K562 (cell line): ENCODE data around the gene MYO1E. TPM values are rescaled to one million over a fixed set of nuclear protein-coding genes. Genes with fewer than 3 reads are reported as not detected.
A peak's percentile ranks its signal among the peaks of the same experiment; 100 is the strongest.
"Not testable (repeated sequence)": the region's sequence is repeated elsewhere in the genome, so short reads cannot be mapped to it uniquely, and the experiment has no call there.

Source experiments
- ATAC-seq: fragments of 200-7000 bp; cut with Tn5 transposase; 3 replicates; pipeline ENCODE4 v1.9.1; 2020; ENCODE audit warnings: moderate library complexity
- BruUV-seq: library from RNA; stranded (reverse); fragments of 400-500 nt; replicated peaks from 2 replicates; lab custom pipeline; 2021; lab: Mats Ljungman, UMichigan
- CTCF ChIA-PET: fragments of 300-600 bp; formaldehyde crosslinking; extraction: SDS; loops from one replicate; lab custom pipeline; 2021; ENCODE audit warnings: low intra/inter-chr PET ratio; lab: Yijun Ruan, JAX
- POLR2A ChIA-PET: fragments of 300-600, 350-650 bp; sonication (Branson Sonifier 250); formaldehyde crosslinking; extraction: SDS; loops from one replicate; lab custom pipeline; 2021; ENCODE audit warnings: antibody characterized with exemption, inconsistent platforms; lab: Yijun Ruan, JAX
- DNase-seq, 4 experiments: peaks; one replicate each; pipeline versions ENCODE4 v3.0.0 to v3.0.0-alpha.2; 2011 to 2018; ENCODE audit warnings: low spot score in 3 of 4, mixed read lengths in 3 of 4; ENCODE audit errors: extremely low read depth in 1 of 4
- FAIRE-seq: peaks from 2 replicates; lab custom pipeline; 2011; peaks lifted over from hg19 to GRCh38; lab: Jason Lieb, UNC
- H2AFZ ChIP-seq: 2 replicates; pipeline ENCODE4 v1.6.0; 2011; ENCODE audit warnings: low read depth, low read length, control low read depth, inconsistent platforms
- H3K27ac ChIP-seq: fragments of 200-600 bp; 3 replicates; pipeline ENCODE4 v1.8.0; 2011; ENCODE audit warnings: low read depth, mild to moderate bottlenecking, control low read depth, inconsistent platforms, low read length, moderate library complexity, mixed read lengths; ENCODE audit errors: extremely low read depth
- H3K27me3 ChIP-seq, 2 experiments: fragments of 300-600 bp in 1 of 2; 2 replicates in 1 of 2; 3 replicates in 1 of 2; pipeline versions ENCODE4 v1.6.0 to v1.8.0; 2011; ENCODE audit warnings: inconsistent platforms in 2 of 2, low read length in 2 of 2, mild to moderate bottlenecking in 1 of 2, mixed read lengths in 1 of 2, moderate library complexity in 1 of 2; ENCODE audit not compliant: control insufficient read depth in 2 of 2, insufficient read depth in 2 of 2
- H3K36me3 ChIP-seq: fragments of 300-600 bp; 3 replicates; pipeline ENCODE4 v1.8.0; 2011; ENCODE audit warnings: mild to moderate bottlenecking, low read length, inconsistent platforms; ENCODE audit not compliant: control insufficient read depth, insufficient read depth
- H3K4me1 ChIP-seq, 2 experiments: fragments of 200-600 bp in 1 of 2; replicated peaks in 1 of 2; 2 replicates in 1 of 2; 3 replicates in 1 of 2; pipeline versions ENCODE4 v1.5.1 to v1.8.0; 2011; ENCODE audit warnings: inconsistent platforms in 2 of 2, low read length in 2 of 2, mild to moderate bottlenecking in 1 of 2, mixed read lengths in 1 of 2, moderate library complexity in 1 of 2; ENCODE audit not compliant: control insufficient read depth in 2 of 2, insufficient read depth in 2 of 2
- H3K4me2 ChIP-seq: 2 replicates; pipeline ENCODE4 v1.6.1; 2011; ENCODE audit warnings: low read length, control low read depth, inconsistent platforms, mixed read lengths; ENCODE audit not compliant: insufficient read depth
- H3K4me3 ChIP-seq: fragments of 200-600 bp; sonication (generic), shearing (Covaris generic); 2 replicates; pipeline ENCODE4 v1.5.1; 2016; ENCODE audit warnings: control low read depth, inconsistent platforms
- H3K79me2 ChIP-seq: fragments of 200-600 bp; 3 replicates; pipeline ENCODE4 v1.8.0; 2011; ENCODE audit warnings: low read length, inconsistent platforms; ENCODE audit not compliant: control insufficient read depth, insufficient read depth
- H3K9ac ChIP-seq, 2 experiments: 2 replicates each; pipeline versions ENCODE4 v1.6.0 to v1.6.1; 2011; ENCODE audit warnings: low read depth in 2 of 2, low read length in 2 of 2, control low read depth in 1 of 2, inconsistent platforms in 1 of 2, mild to moderate bottlenecking in 1 of 2, mixed read lengths in 1 of 2; ENCODE audit not compliant: insufficient read depth in 1 of 2
- H3K9me1 ChIP-seq: one replicate; pipeline ENCODE4 v1.6.0; 2011; ENCODE audit warnings: inconsistent platforms, mild to moderate bottlenecking, low read length, moderate library complexity; ENCODE audit not compliant: control insufficient read depth, insufficient read depth
- H3K9me3 ChIP-seq: replicated peaks from 2 replicates; pipeline ENCODE4 v1.5.1; 2011; ENCODE audit warnings: low read depth, low read length, inconsistent platforms; ENCODE audit not compliant: control insufficient read depth, insufficient read depth
- H4K20me1 ChIP-seq: replicated peaks from 2 replicates; pipeline ENCODE4 v1.6.1; 2011; ENCODE audit warnings: low read length, inconsistent platforms, mixed read lengths; ENCODE audit not compliant: control insufficient read depth, insufficient read depth
- CEBPB ChIP-seq: fragments of 450-650 bp; IDR thresholded peaks from 2 replicates; pipeline ENCODE4 v1.6.1; 2016; ENCODE audit warnings: missing genetic modification characterization, missing compliant biosample characterization
- CEBPG ChIP-seq, 3 experiments: fragments of 200-800 bp in 1 of 3; sonication (Bioruptor generic) in 1 of 3; sonication (generic) in 1 of 3; formaldehyde crosslinking in 1 of 3; IDR thresholded peaks in 2 of 3; conservative IDR thresholded peaks in 1 of 3; 2 replicates each; pipeline versions ENCODE4 v1.6.1 to v1.8.0; 2016 to 2022; ENCODE audit warnings: missing compliant biosample characterization in 2 of 3, missing genetic modification characterization in 2 of 3, mild to moderate bottlenecking in 1 of 3, missing genetic modification reagents in 1 of 3
- WGBS: fragments of 100-300 bp; shearing (Covaris generic); methylation state at CpG from one replicate; pipeline ENCODE4 v1.1.6; 2016; ENCODE audit warnings: low coverage, mixed read lengths; ENCODE audit not compliant: insufficient coverage; ENCODE audit errors: missing lambda C conversion rate; 5-methylcytosine and 5-hydroxymethylcytosine counted together
- in situ Hi-C: fragments of 300-500 bp; cut with MboI; formaldehyde crosslinking; loops from 4 replicates; pipeline ENCODE4 v1.15.0; 2018; ENCODE audit warnings: inconsistent platforms, mixed read lengths
- intact Hi-C: fragments of 100-400 bp; cut with micrococcal nuclease; formaldehyde crosslinking; loops from 2 replicates; pipeline ENCODE4 v1.14.2; 2022
- polyA plus RNA-seq, 8 experiments: library from polyadenylated mRNA; depleted of rRNA in 4 of 8; stranded (reverse) in 5 of 8; unstranded in 3 of 8; fragments of >200 nt; fragmentation: Nextera tagmentation in 2 of 8; fragmentation: Illumina TruSeq in 1 of 8; extraction: Ambion mirVana in 2 of 8; extraction: Trizol in 1 of 8; gene quantifications; 2 replicates each; pipeline versions ENCODE4 v1.2.1 to v1.2.3, GENCODE V29; 2011 to 2014; ENCODE audit warnings: inconsistent platforms in 1 of 8, missing spikeins in 1 of 8
- total RNA-seq, 7 experiments: library from RNA; depleted of rRNA in 6 of 7; stranded (reverse); fragments of >200 nt in 6 of 7; fragmentation: Illumina TruSeq in 2 of 7; extraction: Trizol in 2 of 7; gene quantifications; 2 replicates each; pipeline versions ENCODE4 v1.2.1 to v1.2.3, GENCODE V29; 2011 to 2021; ENCODE audit warnings: low replicate concordance in 1 of 7
- TF ChIP-seq, protein P1 (sequence below): sonication (generic); formaldehyde crosslinking; IDR thresholded peaks from 2 replicates; pipeline ENCODE4 v1.4.0; 2020; ENCODE audit warnings: mild to moderate bottlenecking, missing genetic modification reagents

The MYO1E gene
- total and polyA plus RNA-seq, 9 of the 15 experiments (the other 6 are each of a cell fraction or from before 2014, with no cell fraction given) = under 0.01 to 0.44 (median 0.01) TPM; not detected in 6

DNA sequence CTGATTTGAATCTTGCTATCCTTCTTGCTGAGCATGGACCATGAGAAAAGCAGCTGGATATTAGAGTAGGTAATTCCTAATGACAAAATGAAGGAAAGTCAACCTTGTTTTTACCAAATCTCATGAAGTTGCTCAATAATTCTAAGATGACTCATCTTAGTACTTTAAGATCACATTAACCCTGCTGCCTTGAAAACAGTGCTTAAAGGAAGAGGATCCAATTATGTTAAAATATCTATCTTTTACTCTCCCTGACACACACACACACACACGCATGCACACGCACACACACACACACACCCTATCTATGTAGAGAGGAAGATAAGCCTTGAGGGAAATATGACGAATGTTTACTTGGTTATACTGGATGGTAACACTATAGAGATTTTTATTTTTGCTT lies 16.0 kb upstream of the MYO1E start:
- Histone ChIP-seq H3K27me3 (peaks cover 0 to 23% of the 10 kb centered on the region in 2 experiments; a peak in 2 of 5 replicates), H3K9me1 (no peaks in the 10 kb centered on the region), H3K79me2 (no peaks in the 10 kb centered on the region), H3K36me3 (no peaks in the 10 kb centered on the region), H3K4me3 (no peak overlapping the region), H3K9me3 (no peaks in the 10 kb centered on the region), H3K4me2 (no peak overlapping the region), H3K4me1 (no peaks in the 10 kb centered on the region), H4K20me1 (no peaks in the 10 kb centered on the region), H2AFZ (no peak overlapping the region), H3K9ac (no peak overlapping the region), H3K27ac (no peak overlapping the region)
- ChIA-PET CTCF (no interaction called here), POLR2A (no interaction called here)
- in situ Hi-C loops = no loop called here
- BruUV-seq = no TSS peak
- intact Hi-C loops = no loop called here
- no peak for TF ChIP-seq CEBPG (CRISPR knock-in tag; IDR thresholded peaks at IDR 0.05)
- TF ChIP-seq CEBPG (tag; conservative IDR thresholded peaks at IDR 0.05 in 1 of 2, IDR thresholded peaks at IDR 0.05 in 1 of 2) = peak; percentile 44 to 51; a peak in 3 of 4 replicates
- TF ChIP-seq, protein P1, sequence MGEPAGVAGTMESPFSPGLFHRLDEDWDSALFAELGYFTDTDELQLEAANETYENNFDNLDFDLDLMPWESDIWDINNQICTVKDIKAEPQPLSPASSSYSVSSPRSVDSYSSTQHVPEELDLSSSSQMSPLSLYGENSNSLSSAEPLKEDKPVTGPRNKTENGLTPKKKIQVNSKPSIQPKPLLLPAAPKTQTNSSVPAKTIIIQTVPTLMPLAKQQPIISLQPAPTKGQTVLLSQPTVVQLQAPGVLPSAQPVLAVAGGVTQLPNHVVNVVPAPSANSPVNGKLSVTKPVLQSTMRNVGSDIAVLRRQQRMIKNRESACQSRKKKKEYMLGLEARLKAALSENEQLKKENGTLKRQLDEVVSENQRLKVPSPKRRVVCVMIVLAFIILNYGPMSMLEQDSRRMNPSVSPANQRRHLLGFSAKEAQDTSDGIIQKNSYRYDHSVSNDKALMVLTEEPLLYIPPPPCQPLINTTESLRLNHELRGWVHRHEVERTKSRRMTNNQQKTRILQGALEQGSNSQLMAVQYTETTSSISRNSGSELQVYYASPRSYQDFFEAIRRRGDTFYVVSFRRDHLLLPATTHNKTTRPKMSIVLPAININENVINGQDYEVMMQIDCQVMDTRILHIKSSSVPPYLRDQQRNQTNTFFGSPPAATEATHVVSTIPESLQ (CRISPR knock-in tag) = no peak
- TF ChIP-seq CEBPB (tag) = peak; percentile 44; the same call in 1 of the 2 replicates
- ATAC-seq (no peak), FAIRE-seq (no peak), DNase-seq (no peak)
- WGBS = 2% methylated on average over 3 of the region's 3 CpGs

DNA sequence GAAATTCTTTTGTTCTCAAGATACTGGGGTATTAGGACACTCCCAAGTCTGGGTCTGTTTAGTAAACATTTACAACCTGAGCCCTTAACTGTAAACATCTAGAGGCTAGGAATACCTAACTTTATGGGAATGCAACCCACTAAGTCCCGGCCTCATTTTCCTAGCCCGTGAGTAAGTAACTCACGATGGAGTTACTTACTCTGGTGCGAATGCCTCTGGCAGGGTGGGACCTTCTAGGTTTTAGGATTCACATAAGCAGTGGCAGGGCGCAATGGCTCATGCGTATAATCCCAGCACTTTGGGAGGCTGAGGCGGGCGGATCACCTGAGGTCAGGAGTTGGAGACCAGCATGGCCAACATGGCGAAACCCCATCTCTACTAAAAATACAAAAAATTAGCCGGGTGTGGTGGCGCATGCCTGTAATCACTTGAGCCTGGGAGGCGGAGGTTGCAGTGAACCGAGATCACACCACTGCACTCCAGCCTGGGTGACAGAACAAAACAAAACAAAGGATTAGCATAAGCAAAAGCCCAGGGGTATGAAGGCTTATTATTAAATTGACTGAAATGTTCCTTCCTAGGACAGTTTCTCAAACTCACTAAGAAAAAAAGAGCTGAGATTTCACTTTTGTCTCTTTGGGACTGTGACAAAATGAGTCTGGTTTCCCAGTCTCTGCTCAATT lies 14.7 kb upstream of the MYO1E start:
- WGBS = 7% methylated on average over 13 of the region's 13 CpGs

More for the DNA sequence above, 14.7 kb upstream of the MYO1E start:
- H3K9ac ChIP-seq, ATAC-seq, DNase-seq, H3K4me3 ChIP-seq, intact Hi-C loops, H3K9me1 ChIP-seq, H3K4me2 ChIP-seq, H3K27ac ChIP-seq, H3K79me2 ChIP-seq, CTCF ChIA-PET, FAIRE-seq, in situ Hi-C loops, BruUV-seq, H3K4me1 ChIP-seq, H3K36me3 ChIP-seq, H4K20me1 ChIP-seq, H2AFZ ChIP-seq, H3K9me3 ChIP-seq: not testable (repeated sequence)
- POLR2A ChIA-PET = interaction anchor here (0.6 to 0.7 kb wide), 2 partner anchors 88 to 1529 kb away, joined by 3 to 6 read pairs; no protein-coding TSS in a partner anchor
- H3K27me3 ChIP-seq = peaks cover 0 to 16% of the 10 kb centered on the region in 2 experiments; a peak in 2 of 5 replicates
